Stimulated activated CD4-positive, alpha-beta T cell treated with anti-CD3 and anti-CD28 coated beads, Interleukin-12 subunit alpha, Interleukin-12 subunit beta, amount 100 ng/mL, for 4 hours (primary cell): ENCODE data around the gene ASMTL.
"Not testable (repeated sequence)": the region's sequence is repeated elsewhere in the genome, so short reads cannot be mapped to it uniquely, and the experiment has no call there.

ENCODE experiments used
- DNase-seq: peaks from one replicate; pipeline ENCODE4 v3.0.0-alpha.2; 2020

Gene ASMTL

GRCh38 chrX:1427756-1428155 lies 25.0 kb downstream of the ASMTL start:
- no peak for DNase-seq

GRCh38 chrX:1426321-1426720 lies 26.4 kb downstream of the ASMTL start:
- not testable (repeated sequence) for DNase-seq

- no peak for DNase-seq
Observed at GRCh38 chrX:1425381-1425780, 27.3 kb downstream of the ASMTL start.

- no peak for DNase-seq
Observed at GRCh38 chrX:1424147-1424851, 28.4 kb downstream of the ASMTL start.

GRCh38 chrX:1423215-1423614 lies 29.5 kb downstream of the ASMTL start:
- no peak for DNase-seq

GRCh38 chrX:1422135-1422465 lies 30.6 kb downstream of the ASMTL start:
- DNase-seq, result no peak

GRCh38 chrX:1421433-1422134 lies 31.1 kb downstream of the ASMTL start:
- DNase-seq, result no peak

- no peak for DNase-seq
Observed at GRCh38 chrX:1420371-1420770, 32.3 kb downstream of the ASMTL start.

GRCh38 chrX:1419545-1420355 lies 33.0 kb downstream of the ASMTL start:
- no peak for DNase-seq

- no peak for DNase-seq
Observed at GRCh38 chrX:1418901-1419544, 33.7 kb downstream of the ASMTL start.

GRCh38 chrX:1417921-1418771 lies 34.6 kb downstream of the ASMTL start:
- no peak for DNase-seq

GRCh38 chrX:1416965-1417760 lies 35.5 kb downstream of the ASMTL start:
- no peak for DNase-seq

- no peak for DNase-seq
Observed at GRCh38 chrX:1416327-1416784, 36.4 kb downstream of the ASMTL start.

- DNase-seq, result no peak
Observed at GRCh38 chrX:1412551-1413161, 40.1 kb downstream of the ASMTL start.

GRCh38 chrX:1411326-1411725 lies 41.4 kb downstream of the ASMTL start:
- DNase-seq, result no peak

- no peak for DNase-seq
Observed at GRCh38 chrX:1407035-1407434, 45.7 kb downstream of the ASMTL start.

- DNase-seq, result not testable (repeated sequence)
Observed at GRCh38 chrX:1405769-1406168, 46.9 kb downstream of the ASMTL start.

GRCh38 chrX:1403867-1404266 lies 48.8 kb downstream of the ASMTL start:
- DNase-seq, result not testable (repeated sequence)

GRCh38 chrX:1403228-1403627 lies 49.5 kb downstream of the ASMTL start:
- DNase-seq, result no peak

GRCh38 chrX:1401611-1402430 lies 50.9 kb downstream of the ASMTL start:
- no peak for DNase-seq
